ENCODE measurements around the gene MTHFS. TPM values are rescaled to one million over a fixed set of nuclear protein-coding genes. Genes with fewer than 3 reads are reported as not detected.

The MTHFS gene
- total RNA-seq, 4 donors from 2014 or later = 19.4 to 41.3 (median 36.8) TPM

- no peak for TF ChIP-seq CTCF (IDR thresholded peaks at IDR 0.05; ENCODE audit: low read depth)
These were observed 76.6 kb downstream of the MTHFS start for GRCh38 chr15:79820176-79820575.

- TF ChIP-seq CTCF (IDR thresholded peaks at IDR 0.05; ENCODE audit: low read depth) = no peak
These were observed 80.2 kb downstream of the MTHFS start for GRCh38 chr15:79816571-79816970.

- no peak for TF ChIP-seq CTCF (IDR thresholded peaks at IDR 0.05; ENCODE audit: low read depth)
These were observed 81.3 kb downstream of the MTHFS start for GRCh38 chr15:79815468-79815867.

GRCh38 chr15:79812541-79812940 lies 84.3 kb downstream of the MTHFS start:
- no peak for TF ChIP-seq CTCF (IDR thresholded peaks at IDR 0.05; ENCODE audit: low read depth)

GRCh38 chr15:79811406-79812405 lies 85.1 kb downstream of the MTHFS start:
- TF ChIP-seq CTCF (IDR thresholded peaks at IDR 0.05; ENCODE audit: low read depth) = no peak

- TF ChIP-seq CTCF (IDR thresholded peaks at IDR 0.05; ENCODE audit: low read depth) = no peak
These were observed 92.0 kb downstream of the MTHFS start for GRCh38 chr15:79804838-79805237.

- no peak for TF ChIP-seq CTCF (IDR thresholded peaks at IDR 0.05; ENCODE audit: low read depth)
These were observed 98.5 kb downstream of the MTHFS start for GRCh38 chr15:79798311-79798710.

Data from subcutaneous adipose tissue (tissue), 4 donors.